Gastrocnemius medialis (tissue), 4 donors: ENCODE data around the gene GUK1.

ENCODE experiments used
- CTCF ChIP-seq, 5 experiments: fragments of 450-650 bp in 3 of 5; fragments of 200-600 bp in 2 of 5; sonication (generic) in 2 of 5; IDR thresholded peaks in 4 of 5; conservative IDR thresholded peaks in 1 of 5; 1 replicate in 4 of 5; 2 replicates in 1 of 5; pipeline ENCODE4 v1.5.1; 2016 to 2019; ENCODE audit warnings: antibody characterized with exemption in 5 of 5, mild to moderate bottlenecking in 3 of 5, moderate library complexity in 3 of 5
- POLR2A ChIP-seq, 2 donors: fragments of 450-650 bp; IDR thresholded peaks; one replicate each; pipeline ENCODE4 v1.6.1; 2017; ENCODE audit warnings: antibody characterized with exemption in 2 of 2, mild to moderate bottlenecking in 2 of 2, moderate library complexity in 2 of 2

- TF ChIP-seq CTCF (IDR thresholded peaks at IDR 0.05 in 4 of 5, conservative IDR thresholded peaks at IDR 0.05 in 1 of 5) (no peak), POLR2A (IDR thresholded peaks at IDR 0.05) (no peak)
These were observed 10.0 kb downstream of the GUK1 start for GRCh38 chr1:228150120-228150460.
